Fibroblast of lung (primary cell): ENCODE results near the gene BLVRB. TPM values are rescaled to one million over a fixed set of nuclear protein-coding genes. Genes with fewer than 3 reads are reported as not detected.
A peak's percentile ranks its signal among the peaks of the same experiment; 100 is the strongest.

Source experiments
- DNase-seq, 2 donors: peaks; one replicate each; pipeline versions ENCODE4 v3.0.0 to v3.0.0-alpha.2; 2010; ENCODE audit warnings: low read depth in 2 of 2
- H2AFZ ChIP-seq: 2 replicates; pipeline ENCODE4 v1.5.1; 2012; ENCODE audit warnings: low read length, control low read depth, inconsistent platforms
- H3K27ac ChIP-seq: 2 replicates; pipeline ENCODE4 v1.5.1; 2011; ENCODE audit warnings: low read length, control low read depth; ENCODE audit not compliant: insufficient read depth
- H3K27me3 ChIP-seq: 2 replicates; pipeline ENCODE4 v1.5.1; 2011; ENCODE audit warnings: mild to moderate bottlenecking, low read length; ENCODE audit not compliant: control insufficient read depth, insufficient read depth
- H3K36me3 ChIP-seq: 2 replicates; pipeline ENCODE4 v1.5.1; 2011; ENCODE audit warnings: low read length; ENCODE audit not compliant: control insufficient read depth, insufficient read depth
- H3K4me1 ChIP-seq: 2 replicates; pipeline ENCODE4 v1.5.1; 2011; ENCODE audit warnings: low read length; ENCODE audit not compliant: control insufficient read depth, insufficient read depth; ENCODE audit errors: extremely low read depth
- H3K4me2 ChIP-seq: 2 replicates; pipeline ENCODE4 v1.5.1; 2011; ENCODE audit warnings: low read length, control low read depth; ENCODE audit not compliant: insufficient read depth; ENCODE audit errors: extremely low read depth
- H3K4me3 ChIP-seq, 4 experiments: fragments of 200-600 bp in 1 of 4; sonication (generic) in 1 of 4; replicated peaks in 1 of 4; 2 replicates each; pipeline ENCODE4 v1.5.1; 2011 to 2016; ENCODE audit warnings: low read length in 4 of 4, low read depth in 3 of 4, mild to moderate bottlenecking in 3 of 4, control low read depth in 2 of 4, inconsistent platforms in 1 of 4, mixed read lengths in 1 of 4; ENCODE audit not compliant: insufficient read depth in 1 of 4; ENCODE audit errors: control extremely low read depth in 1 of 4
- H3K79me2 ChIP-seq: 2 replicates; pipeline ENCODE4 v1.5.1; 2012; ENCODE audit warnings: mild to moderate bottlenecking, low read length, inconsistent platforms; ENCODE audit not compliant: control insufficient read depth, insufficient read depth
- H3K9ac ChIP-seq: 2 replicates; pipeline ENCODE4 v1.5.1; 2011; ENCODE audit warnings: mild to moderate bottlenecking, low read length, control low read depth; ENCODE audit not compliant: insufficient read depth
- H3K9me3 ChIP-seq: 2 replicates; pipeline ENCODE4 v1.5.1; 2012; ENCODE audit warnings: low read depth, low read length; ENCODE audit not compliant: control insufficient read depth, insufficient read depth
- H4K20me1 ChIP-seq: 2 replicates; pipeline ENCODE4 v1.5.1; 2011; ENCODE audit warnings: low read length; ENCODE audit not compliant: control insufficient read depth, insufficient read depth; ENCODE audit errors: extremely low read depth
- CTCF ChIP-seq, 2 donors: IDR thresholded peaks in 1 of 2; conservative IDR thresholded peaks in 1 of 2; 1 replicate in 1 of 2; 2 replicates in 1 of 2; pipeline ENCODE4 v1.5.1; 2011 to 2012; ENCODE audit warnings: low read length in 2 of 2, control low read depth in 1 of 2, inconsistent platforms in 1 of 2, low read depth in 1 of 2, mild to moderate bottlenecking in 1 of 2
- EZH2 ChIP-seq: IDR thresholded peaks from 2 replicates; pipeline ENCODE4 v1.5.1; 2012; ENCODE audit warnings: low read length, control low read depth, mild to moderate bottlenecking; ENCODE audit errors: missing control alignments
- polyA plus RNA-seq, 2 donors: library from polyadenylated mRNA; depleted of rRNA in 1 of 2; stranded (reverse) in 1 of 2; unstranded in 1 of 2; fragments of >200 nt; gene quantifications; 2 replicates each; pipeline ENCODE4 v1.2.1, GENCODE V29; 2011 to 2012; ENCODE audit warnings: missing spikeins in 1 of 2
- total RNA-seq: library from RNA; depleted of rRNA; stranded (reverse); fragments of >200 nt; gene quantifications from 2 replicates; pipeline ENCODE4 v1.2.1, GENCODE V29; 2014

BLVRB gene
- total and polyA plus RNA-seq, 2 donors (not counting 1 experiment from before 2014, with no cell fraction given), result 40.0 to 105 TPM

- Histone ChIP-seq H3K4me3 (no peak overlapping the region), H4K20me1 (no peaks in the 10 kb centered on the region), H3K4me2 (no peak overlapping the region), H3K4me1 (peaks cover 7% of the 10 kb centered on the region), H3K27me3 (no peaks in the 10 kb centered on the region), H3K9ac (no peak overlapping the region), H3K27ac (no peak overlapping the region), H2AFZ (no peak overlapping the region), H3K79me2 (peaks cover 23% of the 10 kb centered on the region), H3K36me3 (peaks cover 5% of the 10 kb centered on the region), H3K9me3 (no peaks in the 10 kb centered on the region)
- no peak for DNase-seq
- TF ChIP-seq EZH2, result no peak
- no peak for TF ChIP-seq CTCF (conservative IDR thresholded peaks at IDR 0.05 in 1 of 2, IDR thresholded peaks at IDR 0.05 in 1 of 2; ENCODE audit: low read depth in 1 of 2, low read length in 2 of 2)
Measured at GRCh38 chr19:40446263-40446784, 19.2 kb downstream of the BLVRB start.

- H3K4me3 ChIP-seq, result no peak overlapping the region
- peaks cover 9% of the 10 kb centered on the region for H3K36me3 ChIP-seq
- no peak overlapping the region for H3K27ac ChIP-seq
- H3K4me1 ChIP-seq, result peaks cover 7% of the 10 kb centered on the region
- no peak overlapping the region for H2AFZ ChIP-seq
- peaks cover 28% of the 10 kb centered on the region for H3K79me2 ChIP-seq
- no peak overlapping the region for H3K9ac ChIP-seq
- no peaks in the 10 kb centered on the region for H3K9me3 ChIP-seq
- H4K20me1 ChIP-seq, result no peaks in the 10 kb centered on the region
- DNase-seq, result no peak
- TF ChIP-seq CTCF (conservative IDR thresholded peaks at IDR 0.05 in 1 of 2, IDR thresholded peaks at IDR 0.05 in 1 of 2; ENCODE audit: low read depth in 1 of 2, low read length in 2 of 2) (no peak), EZH2 (no peak)
- H3K4me2 ChIP-seq, result no peak overlapping the region
- no peaks in the 10 kb centered on the region for H3K27me3 ChIP-seq
Measured at GRCh38 chr19:40445780-40446262, 19.7 kb downstream of the BLVRB start.

- Histone ChIP-seq H3K9ac (peak overlapping the region; percentile 65), H3K27me3 (no peaks in the 10 kb centered on the region), H3K4me1 (peaks cover 7% of the 10 kb centered on the region), H4K20me1 (no peaks in the 10 kb centered on the region), H3K27ac (peak overlapping the region; percentile 89), H3K9me3 (no peaks in the 10 kb centered on the region), H3K36me3 (peaks cover 13% of the 10 kb centered on the region), H3K79me2 (peaks cover 34% of the 10 kb centered on the region), H3K4me2 (peak overlapping the region; percentile 98), H2AFZ (peak overlapping the region; percentile 98), H3K4me3 (peak overlapping the region; percentile 56 to 93 (median 85))
- TF ChIP-seq CTCF (conservative IDR thresholded peaks at IDR 0.05 in 1 of 2, IDR thresholded peaks at IDR 0.05 in 1 of 2; ENCODE audit: low read depth in 1 of 2, low read length in 2 of 2) (peak in 1 of 2 donors; percentile 18), EZH2 (no peak)
- DNase-seq, result no peak
Measured at GRCh38 chr19:40444825-40445312, 20.7 kb downstream of the BLVRB start.
